HG02759 (cell line): ENCODE results near the gene MS4A3.
"Not testable (repeated sequence)": the region's sequence is repeated elsewhere in the genome, so short reads cannot be mapped to it uniquely, and the experiment has no call there.

Source experiments
- ATAC-seq: cut with Tn5 transposase; IDR thresholded peaks from one replicate; pipeline ENCODE4 v1.9.1; 2021; ENCODE audit warnings: mild to moderate bottlenecking, moderate library complexity; ENCODE audit not compliant: unreplicated experiment

MS4A3 gene

GRCh38 chr11:60088364-60088763 is 31.9 kb downstream of the MS4A3 start, which contains the start of gene MS4A2:
MS4A2 (plus strand) TSS chr11:60088664; CDS start chr11:60088766, 102 bp downstream.
- ATAC-seq = no peak

GRCh38 chr11:60095477-60096120 is 39.1 kb downstream of the MS4A3 start:
- ATAC-seq = no peak

GRCh38 chr11:60097189-60097588 is 40.7 kb downstream of the MS4A3 start:
- no peak for ATAC-seq

- peak; percentile 75 for ATAC-seq
Observed at GRCh38 chr11:60098508-60098907, 42.0 kb downstream of the MS4A3 start.

- no peak for ATAC-seq
Observed at GRCh38 chr11:60100516-60100915, 44.1 kb downstream of the MS4A3 start.

GRCh38 chr11:60101368-60101767 is 44.9 kb downstream of the MS4A3 start:
- ATAC-seq = not testable (repeated sequence)

GRCh38 chr11:60104471-60105115 is 48.1 kb downstream of the MS4A3 start:
- not testable (repeated sequence) for ATAC-seq

- ATAC-seq = not testable (repeated sequence)
Observed at GRCh38 chr11:60108631-60109030, 52.2 kb downstream of the MS4A3 start.

- ATAC-seq = no peak
Observed at GRCh38 chr11:60111793-60112192, 55.3 kb downstream of the MS4A3 start.

GRCh38 chr11:60116996-60117790 is 60.7 kb downstream of the MS4A3 start:
- no peak for ATAC-seq

GRCh38 chr11:60118338-60118737 is 61.9 kb downstream of the MS4A3 start:
- ATAC-seq = no peak

GRCh38 chr11:60119710-60120109 is 63.2 kb downstream of the MS4A3 start:
- no peak for ATAC-seq
